DND-41 (cell line): ENCODE data around the gene AKAP6.

Source experiments
- ATAC-seq: fragments of 200-7000 bp; cut with Tn5 transposase; 3 replicates; pipeline ENCODE4 v1.9.1; 2021; ENCODE audit warnings: low read depth; ENCODE audit not compliant: insufficient read depth
- DNase-seq: peaks from one replicate; pipeline ENCODE4 v3.0.0-alpha.2; 2020
- H2AFZ ChIP-seq: 2 replicates; pipeline ENCODE4 v1.6.0; 2012; ENCODE audit warnings: low read depth, low read length
- H3K27ac ChIP-seq: 2 replicates; pipeline ENCODE4 v1.5.1; 2012; ENCODE audit warnings: low read length, inconsistent platforms
- H3K27me3 ChIP-seq: fragments of 200-600 bp; sonication (generic); 2 replicates; pipeline ENCODE4 v1.6.0; 2012; ENCODE audit warnings: low read length, mild to moderate bottlenecking, inconsistent platforms; ENCODE audit not compliant: insufficient read depth, poor library complexity
- H3K36me3 ChIP-seq: 2 replicates; pipeline ENCODE4 v1.5.1; 2012; ENCODE audit warnings: low read length, inconsistent platforms; ENCODE audit not compliant: insufficient read depth
- H3K4me1 ChIP-seq: 2 replicates; pipeline ENCODE4 v1.5.1; 2012; ENCODE audit warnings: mild to moderate bottlenecking, low read length; ENCODE audit not compliant: insufficient read depth
- H3K4me2 ChIP-seq: 2 replicates; pipeline ENCODE4 v1.6.0; 2012; ENCODE audit warnings: mild to moderate bottlenecking, moderate library complexity, low read length, inconsistent platforms; ENCODE audit not compliant: insufficient read depth
- H3K4me3 ChIP-seq, 2 experiments: fragments of 200-600 bp in 1 of 2; shearing (Covaris generic) in 1 of 2; 2 replicates each; pipeline ENCODE4 v1.5.1; 2012 to 2016; ENCODE audit warnings: inconsistent platforms in 2 of 2, low read length in 2 of 2, mild to moderate bottlenecking in 2 of 2, low read depth in 1 of 2, moderate library complexity in 1 of 2
- H3K79me2 ChIP-seq: 2 replicates; pipeline ENCODE4 v1.6.0; 2012; ENCODE audit warnings: low read length, inconsistent platforms; ENCODE audit not compliant: insufficient read depth
- H3K9ac ChIP-seq: 2 replicates; pipeline ENCODE4 v1.6.0; 2012; ENCODE audit warnings: low read depth, mild to moderate bottlenecking, inconsistent platforms, low read length, moderate library complexity
- H3K9me3 ChIP-seq: 2 replicates; pipeline ENCODE4 v1.5.1; 2012; ENCODE audit warnings: low read length, moderate library complexity, mild to moderate bottlenecking, inconsistent platforms; ENCODE audit not compliant: insufficient read depth, severe bottlenecking
- H4K20me1 ChIP-seq: 2 replicates; pipeline ENCODE4 v1.6.0; 2012; ENCODE audit warnings: low read length; ENCODE audit not compliant: insufficient read depth
- CTCF ChIP-seq: IDR thresholded peaks from 2 replicates; pipeline ENCODE4 v1.5.1; 2012; ENCODE audit warnings: borderline replicate concordance, low read length, moderate library complexity, mild to moderate bottlenecking; ENCODE audit not compliant: poor library complexity, severe bottlenecking; ENCODE audit errors: extremely low read depth
- EZH2 ChIP-seq: IDR thresholded peaks from 3 replicates; pipeline ENCODE4 v1.6.1; 2012; ENCODE audit warnings: borderline replicate concordance, low read depth, mild to moderate bottlenecking, moderate library complexity, low read length, inconsistent platforms; ENCODE audit not compliant: severe bottlenecking

AKAP6 gene

GRCh38 chr14:32542507-32542906, 213.4 kb downstream of the AKAP6 start:
- TF ChIP-seq EZH2 (no peak), CTCF (no peak)
- ATAC-seq = no peak
- H2AFZ ChIP-seq = no peak overlapping the region
- no peak overlapping the region for H3K4me2 ChIP-seq
- no peaks in the 10 kb centered on the region for H3K79me2 ChIP-seq
- H3K27ac ChIP-seq = no peak overlapping the region
- H3K36me3 ChIP-seq = no peaks in the 10 kb centered on the region
- H4K20me1 ChIP-seq = no peaks in the 10 kb centered on the region
- no peaks in the 10 kb centered on the region for H3K4me1 ChIP-seq
- H3K4me3 ChIP-seq = no peak overlapping the region
- H3K27me3 ChIP-seq = peaks cover 3% of the 10 kb centered on the region
- no peak overlapping the region for H3K9ac ChIP-seq
- H3K9me3 ChIP-seq = no peaks in the 10 kb centered on the region
- DNase-seq = no peak

- TF ChIP-seq EZH2 (no peak), CTCF (no peak)
- Histone ChIP-seq H3K79me2 (no peaks in the 10 kb centered on the region), H3K9ac (no peak overlapping the region)
Observed at GRCh38 chr14:32545095-32545494, 216.0 kb downstream of the AKAP6 start.

GRCh38 chr14:32545506-32546210, 216.6 kb downstream of the AKAP6 start:
- Histone ChIP-seq H3K36me3 (no peaks in the 10 kb centered on the region), H3K4me1 (no peaks in the 10 kb centered on the region), H3K4me2 (no peak overlapping the region), H3K9me3 (no peaks in the 10 kb centered on the region), H3K9ac (no peak overlapping the region), H3K27me3 (peaks cover 3% of the 10 kb centered on the region), H4K20me1 (no peaks in the 10 kb centered on the region), H3K27ac (no peak overlapping the region), H3K79me2 (no peaks in the 10 kb centered on the region), H2AFZ (no peak overlapping the region), H3K4me3 (no peak overlapping the region)
- no peak for TF ChIP-seq CTCF
- no peak for TF ChIP-seq EZH2
- no peak for ATAC-seq
- no peak for DNase-seq

More at GRCh38 chr14:32545095-32545494, 216.0 kb downstream of the AKAP6 start:
- no peaks in the 10 kb centered on the region for H4K20me1 ChIP-seq
- no peak overlapping the region for H3K4me3 ChIP-seq
- H3K27me3 ChIP-seq = peaks cover 3% of the 10 kb centered on the region
- no peaks in the 10 kb centered on the region for H3K9me3 ChIP-seq
- H3K4me2 ChIP-seq = no peak overlapping the region
- DNase-seq (no peak), ATAC-seq (no peak)
- H3K27ac ChIP-seq = no peak overlapping the region
- no peaks in the 10 kb centered on the region for H3K36me3 ChIP-seq
- H3K4me1 ChIP-seq = no peaks in the 10 kb centered on the region
- H2AFZ ChIP-seq = no peak overlapping the region

GRCh38 chr14:32546246-32546645, 217.1 kb downstream of the AKAP6 start:
- Histone ChIP-seq H3K4me2 (no peak overlapping the region), H3K4me1 (no peaks in the 10 kb centered on the region), H4K20me1 (no peaks in the 10 kb centered on the region), H2AFZ (no peak overlapping the region), H3K9ac (no peak overlapping the region), H3K79me2 (no peaks in the 10 kb centered on the region), H3K27me3 (peaks cover 3% of the 10 kb centered on the region), H3K4me3 (no peak overlapping the region), H3K36me3 (no peaks in the 10 kb centered on the region), H3K9me3 (no peaks in the 10 kb centered on the region), H3K27ac (no peak overlapping the region)
- no peak for DNase-seq
- no peak for ATAC-seq
- no peak for TF ChIP-seq CTCF
- TF ChIP-seq EZH2 = no peak
